ENCODE measurements around the gene APOF. TPM values are rescaled to one million over a fixed set of nuclear protein-coding genes. Genes with fewer than 3 reads are reported as not detected.

Gene APOF
- total and polyA plus RNA-seq, 9 of the 15 experiments (the other 6 are each of a cell fraction or from before 2014, with no cell fraction given), result 0.09 to 0.15 (median 0.12) TPM; not detected in 5

DNA sequence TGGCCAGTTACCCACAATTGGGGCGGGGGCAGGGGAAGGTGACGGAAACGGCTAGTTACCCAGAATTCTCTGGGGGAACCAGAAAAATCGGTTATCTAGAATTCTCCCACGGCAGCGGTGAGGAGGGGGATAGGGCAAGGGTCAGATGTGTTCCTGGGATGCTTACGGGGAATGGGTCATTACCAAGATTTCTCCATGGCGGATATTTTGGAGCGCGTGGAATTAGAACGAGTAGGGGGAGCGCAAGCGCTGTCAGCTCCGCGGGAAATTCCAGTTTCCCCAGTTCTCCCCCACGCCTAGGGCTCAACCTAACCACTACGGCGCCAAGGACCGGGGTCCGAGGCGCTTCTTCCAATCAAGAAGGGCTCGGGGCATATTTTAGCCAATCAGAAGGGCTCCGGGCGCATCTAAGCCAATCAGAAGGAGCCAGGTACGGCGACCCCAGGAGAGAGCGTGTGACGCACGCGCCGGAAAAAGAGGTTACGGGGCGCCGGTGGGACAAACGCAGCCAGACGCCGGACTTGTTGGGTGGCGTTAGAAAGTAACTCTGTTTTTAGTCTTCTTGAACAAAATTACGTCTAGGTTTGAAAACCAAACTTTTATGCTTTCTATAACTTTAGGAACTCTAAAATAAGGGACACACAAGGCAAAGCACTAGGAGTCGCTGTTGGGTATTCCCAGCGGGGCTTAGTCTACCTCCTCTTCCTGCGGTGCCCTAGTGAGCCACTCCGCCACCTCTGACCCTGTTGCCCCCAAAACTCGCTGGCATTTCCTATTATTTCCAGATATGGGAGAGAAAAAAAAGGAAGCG, 28.8 kb downstream of the APOF start, which contains the start of gene PAN2 (continued):
- TF ChIP-seq, protein P1, sequence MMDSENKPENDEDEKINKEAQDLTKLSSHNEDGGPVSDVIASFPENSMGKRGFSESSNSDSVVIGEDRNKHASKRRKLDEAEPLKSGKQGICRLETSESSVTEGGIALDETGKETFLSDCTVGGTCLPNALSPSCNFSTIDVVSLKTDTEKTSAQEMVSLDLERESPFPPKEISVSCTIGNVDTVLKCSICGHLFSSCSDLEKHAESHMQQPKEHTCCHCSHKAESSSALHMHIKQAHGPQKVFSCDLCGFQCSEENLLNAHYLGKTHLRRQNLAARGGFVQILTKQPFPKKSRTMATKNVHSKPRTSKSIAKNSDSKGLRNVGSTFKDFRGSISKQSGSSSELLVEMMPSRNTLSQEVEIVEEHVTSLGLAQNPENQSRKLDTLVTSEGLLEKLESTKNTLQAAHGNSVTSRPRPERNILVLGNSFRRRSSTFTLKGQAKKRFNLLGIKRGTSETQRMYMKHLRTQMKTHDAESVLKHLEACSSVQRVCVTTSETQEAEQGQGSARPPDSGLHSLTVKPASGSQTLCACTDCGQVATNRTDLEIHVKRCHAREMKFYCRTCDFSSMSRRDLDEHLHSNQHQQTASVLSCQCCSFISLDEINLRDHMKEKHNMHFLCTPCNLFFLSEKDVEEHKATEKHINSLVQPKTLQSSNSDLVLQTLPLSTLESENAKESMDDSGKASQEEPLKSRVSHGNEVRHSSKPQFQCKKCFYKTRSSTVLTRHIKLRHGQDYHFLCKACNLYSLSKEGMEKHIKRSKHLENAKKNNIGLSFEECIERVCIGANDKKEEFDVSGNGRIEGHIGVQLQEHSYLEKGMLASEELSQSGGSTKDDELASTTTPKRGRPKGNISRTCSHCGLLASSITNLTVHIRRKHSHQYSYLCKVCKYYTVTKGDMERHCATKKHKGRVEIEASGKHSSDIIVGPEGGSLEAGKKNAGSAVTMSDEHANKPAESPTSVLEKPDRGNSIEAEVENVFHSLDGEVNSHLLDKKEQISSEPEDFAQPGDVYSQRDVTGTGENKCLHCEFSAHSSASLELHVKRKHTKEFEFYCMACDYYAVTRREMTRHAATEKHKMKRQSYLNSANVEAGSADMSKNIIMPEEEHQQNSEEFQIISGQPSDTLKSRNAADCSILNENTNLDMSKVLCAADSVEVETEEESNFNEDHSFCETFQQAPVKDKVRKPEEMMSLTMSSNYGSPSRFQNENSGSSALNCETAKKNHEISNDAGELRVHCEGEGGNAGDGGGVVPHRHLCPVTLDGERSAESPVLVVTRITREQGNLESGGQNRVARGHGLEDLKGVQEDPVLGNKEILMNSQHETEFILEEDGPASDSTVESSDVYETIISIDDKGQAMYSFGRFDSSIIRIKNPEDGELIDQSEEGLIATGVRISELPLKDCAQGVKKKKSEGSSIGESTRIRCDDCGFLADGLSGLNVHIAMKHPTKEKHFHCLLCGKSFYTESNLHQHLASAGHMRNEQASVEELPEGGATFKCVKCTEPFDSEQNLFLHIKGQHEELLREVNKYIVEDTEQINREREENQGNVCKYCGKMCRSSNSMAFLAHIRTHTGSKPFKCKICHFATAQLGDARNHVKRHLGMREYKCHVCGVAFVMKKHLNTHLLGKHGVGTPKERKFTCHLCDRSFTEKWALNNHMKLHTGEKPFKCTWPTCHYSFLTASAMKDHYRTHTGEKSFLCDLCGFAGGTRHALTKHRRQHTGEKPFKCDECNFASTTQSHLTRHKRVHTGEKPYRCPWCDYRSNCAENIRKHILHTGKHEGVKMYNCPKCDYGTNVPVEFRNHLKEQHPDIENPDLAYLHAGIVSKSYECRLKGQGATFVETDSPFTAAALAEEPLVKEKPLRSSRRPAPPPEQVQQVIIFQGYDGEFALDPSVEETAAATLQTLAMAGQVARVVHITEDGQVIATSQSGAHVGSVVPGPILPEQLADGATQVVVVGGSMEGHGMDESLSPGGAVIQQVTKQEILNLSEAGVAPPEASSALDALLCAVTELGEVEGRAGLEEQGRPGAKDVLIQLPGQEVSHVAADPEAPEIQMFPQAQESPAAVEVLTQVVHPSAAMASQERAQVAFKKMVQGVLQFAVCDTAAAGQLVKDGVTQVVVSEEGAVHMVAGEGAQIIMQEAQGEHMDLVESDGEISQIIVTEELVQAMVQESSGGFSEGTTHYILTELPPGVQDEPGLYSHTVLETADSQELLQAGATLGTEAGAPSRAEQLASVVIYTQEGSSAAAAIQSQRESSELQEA (IDR thresholded peaks at IDR 0.05; ENCODE audit: low read depth), result peak; percentile 94
- TF ChIP-seq ZSCAN32 (CRISPR knock-in tag; IDR thresholded peaks at IDR 0.05) (no peak), ATF7 (IDR thresholded peaks at IDR 0.05) (peak; percentile 96), ATF1 (CRISPR knock-in tag; IDR thresholded peaks at IDR 0.05) (0 out of 2 replicates have a peak, but pooled peaks have one; percentile 39), ATF1 (tag; IDR thresholded peaks at IDR 0.05) (peak; percentile 97), NFATC3 (IDR thresholded peaks at IDR 0.05) (peak; percentile 37; the same call in 1 of the 2 replicates), ZBED1 (IDR thresholded peaks at IDR 0.05) (no peak), MBD2 (IDR thresholded peaks at IDR 0.05; ENCODE audit: borderline replicate concordance, low read depth) (peak; percentile 98), HDAC3 (IDR thresholded peaks at IDR 0.05; ENCODE audit: borderline replicate concordance, partially characterized antibody) (no peak), MCM5 (IDR thresholded peaks at IDR 0.05; ENCODE audit: low read depth) (no peak), KHSRP (IDR thresholded peaks at IDR 0.05) (no peak), ZNF354B (CRISPR knock-in tag; IDR thresholded peaks at IDR 0.05) (no peak), STAT5B (CRISPR knock-in tag; IDR thresholded peaks at IDR 0.05) (no peak)
- TF ChIP-seq, protein P2, sequence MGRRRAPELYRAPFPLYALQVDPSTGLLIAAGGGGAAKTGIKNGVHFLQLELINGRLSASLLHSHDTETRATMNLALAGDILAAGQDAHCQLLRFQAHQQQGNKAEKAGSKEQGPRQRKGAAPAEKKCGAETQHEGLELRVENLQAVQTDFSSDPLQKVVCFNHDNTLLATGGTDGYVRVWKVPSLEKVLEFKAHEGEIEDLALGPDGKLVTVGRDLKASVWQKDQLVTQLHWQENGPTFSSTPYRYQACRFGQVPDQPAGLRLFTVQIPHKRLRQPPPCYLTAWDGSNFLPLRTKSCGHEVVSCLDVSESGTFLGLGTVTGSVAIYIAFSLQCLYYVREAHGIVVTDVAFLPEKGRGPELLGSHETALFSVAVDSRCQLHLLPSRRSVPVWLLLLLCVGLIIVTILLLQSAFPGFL (CRISPR knock-in tag; IDR thresholded peaks at IDR 0.05), result no peak
- TF ChIP-seq, protein P3, sequence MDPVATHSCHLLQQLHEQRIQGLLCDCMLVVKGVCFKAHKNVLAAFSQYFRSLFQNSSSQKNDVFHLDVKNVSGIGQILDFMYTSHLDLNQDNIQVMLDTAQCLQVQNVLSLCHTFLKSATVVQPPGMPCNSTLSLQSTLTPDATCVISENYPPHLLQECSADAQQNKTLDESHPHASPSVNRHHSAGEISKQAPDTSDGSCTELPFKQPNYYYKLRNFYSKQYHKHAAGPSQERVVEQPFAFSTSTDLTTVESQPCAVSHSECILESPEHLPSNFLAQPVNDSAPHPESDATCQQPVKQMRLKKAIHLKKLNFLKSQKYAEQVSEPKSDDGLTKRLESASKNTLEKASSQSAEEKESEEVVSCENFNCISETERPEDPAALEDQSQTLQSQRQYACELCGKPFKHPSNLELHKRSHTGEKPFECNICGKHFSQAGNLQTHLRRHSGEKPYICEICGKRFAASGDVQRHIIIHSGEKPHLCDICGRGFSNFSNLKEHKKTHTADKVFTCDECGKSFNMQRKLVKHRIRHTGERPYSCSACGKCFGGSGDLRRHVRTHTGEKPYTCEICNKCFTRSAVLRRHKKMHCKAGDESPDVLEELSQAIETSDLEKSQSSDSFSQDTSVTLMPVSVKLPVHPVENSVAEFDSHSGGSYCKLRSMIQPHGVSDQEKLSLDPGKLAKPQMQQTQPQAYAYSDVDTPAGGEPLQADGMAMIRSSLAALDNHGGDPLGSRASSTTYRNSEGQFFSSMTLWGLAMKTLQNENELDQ (CRISPR knock-in tag; IDR thresholded peaks at IDR 0.05; ENCODE audit: borderline replicate concordance), result no peak
- TF ChIP-seq, protein P4, sequence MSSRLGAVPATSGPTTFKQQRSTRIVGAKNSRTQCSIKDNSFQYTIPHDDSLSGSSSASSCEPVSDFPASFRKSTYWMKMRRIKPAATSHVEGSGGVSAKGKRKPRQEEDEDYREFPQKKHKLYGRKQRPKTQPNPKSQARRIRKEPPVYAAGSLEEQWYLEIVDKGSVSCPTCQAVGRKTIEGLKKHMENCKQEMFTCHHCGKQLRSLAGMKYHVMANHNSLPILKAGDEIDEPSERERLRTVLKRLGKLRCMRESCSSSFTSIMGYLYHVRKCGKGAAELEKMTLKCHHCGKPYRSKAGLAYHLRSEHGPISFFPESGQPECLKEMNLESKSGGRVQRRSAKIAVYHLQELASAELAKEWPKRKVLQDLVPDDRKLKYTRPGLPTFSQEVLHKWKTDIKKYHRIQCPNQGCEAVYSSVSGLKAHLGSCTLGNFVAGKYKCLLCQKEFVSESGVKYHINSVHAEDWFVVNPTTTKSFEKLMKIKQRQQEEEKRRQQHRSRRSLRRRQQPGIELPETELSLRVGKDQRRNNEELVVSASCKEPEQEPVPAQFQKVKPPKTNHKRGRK (tag; IDR thresholded peaks at IDR 0.05), result no peak

Measured in K562 (cell line).